ENCODE results near the gene TRAK1.

TRAK1 gene

DNA sequence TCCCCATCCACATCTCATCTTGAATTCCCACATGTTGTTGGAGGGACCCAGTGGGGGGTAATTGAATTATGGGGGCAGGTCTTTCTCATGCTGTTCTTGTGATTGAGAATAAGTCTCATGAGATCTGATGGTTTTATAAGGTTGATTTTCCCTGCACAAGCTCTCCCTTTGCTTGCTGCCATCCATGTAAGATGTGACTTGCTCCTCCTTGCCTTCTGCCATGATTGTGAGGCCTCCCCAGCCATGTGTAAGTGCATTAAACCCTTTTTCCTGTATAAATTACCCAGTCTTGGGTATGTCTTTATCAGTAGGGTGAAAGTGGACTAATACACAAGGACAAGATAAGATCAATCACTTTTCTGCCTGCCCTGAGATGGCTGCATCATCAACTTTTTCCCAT lies 180.6 kb downstream of the TRAK1 start:
- TF ChIP-seq, protein P1, sequence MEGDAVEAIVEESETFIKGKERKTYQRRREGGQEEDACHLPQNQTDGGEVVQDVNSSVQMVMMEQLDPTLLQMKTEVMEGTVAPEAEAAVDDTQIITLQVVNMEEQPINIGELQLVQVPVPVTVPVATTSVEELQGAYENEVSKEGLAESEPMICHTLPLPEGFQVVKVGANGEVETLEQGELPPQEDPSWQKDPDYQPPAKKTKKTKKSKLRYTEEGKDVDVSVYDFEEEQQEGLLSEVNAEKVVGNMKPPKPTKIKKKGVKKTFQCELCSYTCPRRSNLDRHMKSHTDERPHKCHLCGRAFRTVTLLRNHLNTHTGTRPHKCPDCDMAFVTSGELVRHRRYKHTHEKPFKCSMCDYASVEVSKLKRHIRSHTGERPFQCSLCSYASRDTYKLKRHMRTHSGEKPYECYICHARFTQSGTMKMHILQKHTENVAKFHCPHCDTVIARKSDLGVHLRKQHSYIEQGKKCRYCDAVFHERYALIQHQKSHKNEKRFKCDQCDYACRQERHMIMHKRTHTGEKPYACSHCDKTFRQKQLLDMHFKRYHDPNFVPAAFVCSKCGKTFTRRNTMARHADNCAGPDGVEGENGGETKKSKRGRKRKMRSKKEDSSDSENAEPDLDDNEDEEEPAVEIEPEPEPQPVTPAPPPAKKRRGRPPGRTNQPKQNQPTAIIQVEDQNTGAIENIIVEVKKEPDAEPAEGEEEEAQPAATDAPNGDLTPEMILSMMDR (IDR thresholded peaks at IDR 0.05; ENCODE audit: borderline replicate concordance, insufficient read depth, low read depth, low read length) = no peak
- H3K4me3 ChIP-seq (ENCODE audit: low read depth, low read length) = no peak overlapping the region

DNA sequence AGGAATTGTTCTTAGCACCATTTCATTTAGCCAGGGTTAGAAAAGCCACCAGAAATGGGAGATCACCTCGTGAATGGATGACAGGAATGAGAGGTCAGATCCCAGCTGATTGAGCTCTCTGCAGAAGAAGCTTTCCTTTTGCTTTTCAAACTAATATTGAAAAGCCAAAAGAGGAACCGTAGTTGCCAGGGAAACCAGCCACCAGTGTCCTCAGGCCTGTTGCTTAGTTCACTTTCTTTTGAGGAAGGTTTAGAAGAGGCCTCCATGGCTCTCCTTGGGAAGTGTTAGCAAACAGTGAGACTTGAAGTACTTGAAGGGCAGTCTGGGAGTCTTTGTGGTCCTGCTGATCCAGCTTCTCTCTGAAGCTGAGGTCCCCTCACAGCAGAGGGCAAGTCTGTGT lies 182.2 kb downstream of the TRAK1 start:
- no peak overlapping the region for H3K4me3 ChIP-seq (ENCODE audit: low read depth, low read length)
- TF ChIP-seq, protein P1 (IDR thresholded peaks at IDR 0.05; ENCODE audit: borderline replicate concordance, insufficient read depth, low read depth, low read length) = no peak

DNA sequence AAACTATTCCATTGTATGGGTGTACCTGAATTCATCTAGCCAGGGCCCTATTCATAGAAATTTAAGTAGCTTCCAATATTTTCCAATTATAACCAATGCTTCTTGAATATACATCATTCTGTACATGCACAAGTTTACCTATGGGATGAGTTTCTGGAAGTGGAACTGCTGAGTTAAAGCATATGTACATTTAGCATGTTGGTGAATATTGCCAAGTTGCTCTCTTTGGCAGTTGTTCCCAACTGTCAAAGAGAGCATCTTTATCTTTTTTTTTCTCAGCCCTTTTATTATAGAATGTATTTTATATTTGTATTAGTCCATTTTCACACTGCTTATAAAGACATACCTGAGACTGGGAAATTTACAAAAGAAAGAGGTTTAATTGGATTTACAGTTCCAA lies 183.1 kb downstream of the TRAK1 start:
- TF ChIP-seq, protein P1 (IDR thresholded peaks at IDR 0.05; ENCODE audit: borderline replicate concordance, insufficient read depth, low read depth, low read length) = no peak
- H3K4me3 ChIP-seq (ENCODE audit: low read depth, low read length) = no peak overlapping the region

DNA sequence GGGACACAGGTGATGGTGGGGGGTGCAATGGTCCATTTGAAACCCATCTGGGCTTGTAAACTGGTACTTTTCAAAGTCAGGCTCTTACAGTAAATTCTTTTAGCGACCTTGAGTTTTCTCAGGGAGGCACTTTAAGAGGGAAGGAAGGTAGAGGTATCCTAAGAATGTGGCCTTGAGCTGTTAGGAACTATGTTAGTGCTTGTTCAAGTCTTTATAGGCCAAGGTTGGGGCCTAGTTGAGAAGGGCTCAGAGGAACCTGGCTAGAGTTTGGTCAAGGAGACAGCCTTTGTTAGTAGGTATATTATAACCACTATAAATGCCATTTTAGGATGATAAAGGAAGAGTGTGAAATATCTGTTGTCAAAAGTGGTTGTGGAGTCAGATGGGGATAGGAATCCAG lies 184.1 kb downstream of the TRAK1 start:
- TF ChIP-seq, protein P1 (IDR thresholded peaks at IDR 0.05; ENCODE audit: borderline replicate concordance, insufficient read depth, low read depth, low read length) = no peak
- no peak overlapping the region for H3K4me3 ChIP-seq (ENCODE audit: low read depth, low read length)

Measured in GM12875 (cell line).